Thoracic aorta (tissue), 2 donors: ENCODE results near the gene MCRIP1. TPM values are rescaled to one million over a fixed set of nuclear protein-coding genes. Genes with fewer than 3 reads are reported as not detected.
A peak's percentile ranks its signal among the peaks of the same experiment; 100 is the strongest.

ENCODE experiments used
- ATAC-seq: fragments of 150-250 bp; one replicate; pipeline ENCODE4 v1.8.0; 2017; ENCODE audit warnings: low read depth; ENCODE audit not compliant: insufficient number of reproducible peaks, low FRiP score
- DNase-seq: peaks from one replicate; pipeline ENCODE4 v3.0.0-alpha.2; 2020; ENCODE audit warnings: low spot score
- H3K27ac ChIP-seq, 2 donors: fragments of 200-600 bp; sonication (generic); 1 replicate in 1 of 2; 2 replicates in 1 of 2; pipeline ENCODE4 v1.5.1; 2016; ENCODE audit warnings: mild to moderate bottlenecking in 2 of 2, moderate library complexity in 2 of 2
- H3K27me3 ChIP-seq: fragments of 200-600 bp; sonication (generic); replicated peaks from 2 replicates; pipeline ENCODE4 v1.6.0; 2016; ENCODE audit warnings: mild to moderate bottlenecking; ENCODE audit not compliant: insufficient read depth
- H3K36me3 ChIP-seq: fragments of 200-600 bp; sonication (generic); one replicate; pipeline ENCODE4 v1.5.1; 2016
- H3K4me1 ChIP-seq, 2 donors: fragments of 200-600 bp; sonication (generic); 1 replicate in 1 of 2; 2 replicates in 1 of 2; pipeline versions ENCODE4 v1.5.1 to v1.6.0; 2016; ENCODE audit warnings: low read depth in 2 of 2, mild to moderate bottlenecking in 1 of 2; ENCODE audit not compliant: control insufficient read depth in 1 of 2
- H3K4me3 ChIP-seq: fragments of 200-600 bp; sonication (generic); 2 replicates; pipeline ENCODE4 v1.5.1; 2016; ENCODE audit warnings: mild to moderate bottlenecking
- H3K9me3 ChIP-seq: fragments of 200-600 bp; sonication (generic); 2 replicates; pipeline ENCODE4 v1.5.1; 2016
- total RNA-seq, 2 donors: library from RNA; depleted of rRNA; stranded (reverse); fragments of >200 nt; gene quantifications; one replicate each; pipeline versions ENCODE4 v1.1.0 to v1.2.3, GENCODE V29; 2016
- TF ChIP-seq, protein P1 (sequence below): fragments of 200-600 bp; sonication (generic); IDR thresholded peaks from one replicate; pipeline ENCODE4 v1.5.1; 2019; ENCODE audit warnings: antibody characterized with exemption

The MCRIP1 gene, protein sequence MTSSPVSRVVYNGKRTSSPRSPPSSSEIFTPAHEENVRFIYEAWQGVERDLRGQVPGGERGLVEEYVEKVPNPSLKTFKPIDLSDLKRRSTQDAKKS
- total RNA-seq = 100 to 1,000 TPM in 1 of 2 donors, 10 to 100 TPM in 1; 57.5 to 116 TPM

DNA sequence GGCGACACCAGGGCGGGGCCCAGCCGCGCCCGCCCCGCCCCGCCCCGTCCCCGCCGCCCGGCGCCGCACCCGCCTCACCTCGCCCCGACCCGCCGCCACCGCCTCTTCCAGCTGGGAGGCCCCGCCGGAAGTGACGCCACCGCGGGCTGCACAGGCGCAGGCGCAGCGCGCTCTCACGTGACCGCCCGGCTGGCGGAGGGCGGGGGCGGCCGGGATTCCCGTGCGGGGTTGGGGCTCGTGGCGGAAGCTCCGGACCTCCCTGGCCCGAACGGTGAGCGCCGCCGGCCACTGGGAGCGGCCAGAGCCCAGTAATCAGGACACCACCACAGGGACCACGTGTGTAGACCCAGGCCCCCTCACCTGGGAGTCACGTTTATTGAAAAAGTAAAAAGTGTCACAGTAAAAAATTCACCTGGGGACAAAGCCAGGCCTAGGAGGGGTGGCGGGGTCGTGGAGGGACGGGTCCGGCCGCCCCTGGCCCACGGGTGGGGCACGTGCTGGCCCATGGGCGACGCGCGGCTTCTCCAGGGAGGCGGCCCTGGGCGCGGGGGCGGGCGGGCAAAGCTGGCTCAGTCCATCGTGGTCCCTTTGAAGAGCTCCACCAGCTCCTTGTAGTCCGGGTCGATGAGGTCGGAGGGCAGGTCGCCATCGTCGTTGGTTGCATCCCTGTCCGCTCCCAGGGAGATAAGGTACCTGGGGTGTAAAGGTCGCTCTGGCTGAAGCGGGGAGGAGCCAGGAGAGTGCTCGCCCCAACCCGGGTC lies at the start of gene MCRIP1:
TSS of gene MCRIP1 (minus strand) at position 132 of the 761 bp plus-strand sequence. CDS start 8,785 bp downstream, outside the sequence.
- TF ChIP-seq, protein P1, sequence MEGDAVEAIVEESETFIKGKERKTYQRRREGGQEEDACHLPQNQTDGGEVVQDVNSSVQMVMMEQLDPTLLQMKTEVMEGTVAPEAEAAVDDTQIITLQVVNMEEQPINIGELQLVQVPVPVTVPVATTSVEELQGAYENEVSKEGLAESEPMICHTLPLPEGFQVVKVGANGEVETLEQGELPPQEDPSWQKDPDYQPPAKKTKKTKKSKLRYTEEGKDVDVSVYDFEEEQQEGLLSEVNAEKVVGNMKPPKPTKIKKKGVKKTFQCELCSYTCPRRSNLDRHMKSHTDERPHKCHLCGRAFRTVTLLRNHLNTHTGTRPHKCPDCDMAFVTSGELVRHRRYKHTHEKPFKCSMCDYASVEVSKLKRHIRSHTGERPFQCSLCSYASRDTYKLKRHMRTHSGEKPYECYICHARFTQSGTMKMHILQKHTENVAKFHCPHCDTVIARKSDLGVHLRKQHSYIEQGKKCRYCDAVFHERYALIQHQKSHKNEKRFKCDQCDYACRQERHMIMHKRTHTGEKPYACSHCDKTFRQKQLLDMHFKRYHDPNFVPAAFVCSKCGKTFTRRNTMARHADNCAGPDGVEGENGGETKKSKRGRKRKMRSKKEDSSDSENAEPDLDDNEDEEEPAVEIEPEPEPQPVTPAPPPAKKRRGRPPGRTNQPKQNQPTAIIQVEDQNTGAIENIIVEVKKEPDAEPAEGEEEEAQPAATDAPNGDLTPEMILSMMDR = no peak
- no peaks in the 10 kb centered on the region for H3K9me3 ChIP-seq
- DNase-seq = peak; percentile 77
- H3K4me3 ChIP-seq = peak within 1 kb of the TSS; percentile 96
- H3K27ac ChIP-seq = peak within 1 kb of the TSS; percentile 87
- no peaks in the 10 kb centered on the region for H3K36me3 ChIP-seq
- H3K27me3 ChIP-seq = no peaks in the 10 kb centered on the region
- peak; percentile 86 for ATAC-seq
- peaks cover 15 to 28% of the 10 kb centered on the region in 2 donors for H3K4me1 ChIP-seq

DNA sequence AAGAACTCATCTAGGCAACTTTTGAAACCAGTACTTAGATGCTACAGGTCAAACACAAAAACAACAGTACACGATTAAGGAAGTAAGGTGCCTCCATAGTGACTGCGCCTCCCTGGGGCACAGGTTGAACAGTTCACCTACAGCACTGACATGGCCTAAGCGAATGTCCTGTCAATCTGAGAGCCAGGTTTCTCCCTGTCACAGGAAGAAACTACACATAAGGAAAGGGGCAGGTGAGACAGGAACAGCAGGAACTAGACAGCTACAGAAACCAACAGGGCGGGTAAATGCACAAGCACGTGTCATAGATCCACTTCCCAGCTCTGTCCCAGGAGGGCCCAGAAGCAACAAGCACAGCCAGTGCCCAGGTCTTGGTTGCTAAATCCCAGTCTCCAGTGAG lies 46.0 kb upstream of the MCRIP1 start:
- no peak overlapping the region for H3K4me3 ChIP-seq
- no peak for ATAC-seq
- H3K27me3 ChIP-seq = no peaks in the 10 kb centered on the region
- peaks cover 7% of the 10 kb centered on the region for H3K36me3 ChIP-seq
- no peak for DNase-seq
- no peaks in the 10 kb centered on the region for H3K4me1 ChIP-seq
- no peak overlapping the region for H3K27ac ChIP-seq
- TF ChIP-seq, protein P1 = no peak
- no peaks in the 10 kb centered on the region for H3K9me3 ChIP-seq

DNA sequence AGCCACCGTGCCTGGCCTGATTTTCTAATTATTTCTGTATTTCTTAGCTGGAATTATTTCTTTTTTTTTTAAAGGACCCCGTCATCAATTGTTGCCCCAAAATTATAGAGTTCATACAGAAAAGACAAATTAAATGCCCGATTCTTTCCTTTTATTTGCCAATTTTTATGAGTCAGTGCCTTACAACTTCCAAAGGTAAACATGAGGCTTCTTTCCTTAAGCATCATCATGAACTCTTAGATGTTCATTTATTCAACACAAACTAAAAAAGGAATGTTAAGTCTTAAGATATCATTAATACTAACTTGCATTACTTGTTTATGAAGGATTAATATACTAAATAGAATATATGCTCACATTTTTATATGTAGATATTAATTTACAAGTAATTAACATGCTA lies 45.2 kb upstream of the MCRIP1 start:
- no peak for ATAC-seq
- no peaks in the 10 kb centered on the region for H3K9me3 ChIP-seq

DNA sequence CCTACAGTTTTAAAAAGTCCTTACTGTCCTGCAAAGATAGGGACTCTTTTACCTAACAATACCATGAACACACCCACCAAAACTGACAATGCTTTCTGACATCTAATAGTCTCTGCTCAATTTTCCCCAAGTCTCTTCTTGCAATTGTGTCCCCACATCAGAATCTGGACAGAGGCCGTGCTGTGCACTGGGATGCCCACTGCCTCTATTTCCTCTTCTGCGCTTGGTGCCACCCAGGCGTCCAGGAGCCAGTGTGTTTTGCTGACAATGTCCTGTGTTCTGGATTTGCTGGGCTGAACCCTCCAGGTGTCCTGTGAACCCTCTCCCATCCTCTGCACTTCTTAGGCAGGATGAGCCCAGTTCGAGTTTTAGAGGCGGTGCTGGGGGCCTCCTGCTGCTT lies 44.5 kb upstream of the MCRIP1 start:
- peaks cover under 1 to 5% of the 10 kb centered on the region in 2 donors for H3K4me1 ChIP-seq
- H3K9me3 ChIP-seq = no peaks in the 10 kb centered on the region
- no peak for ATAC-seq
- no peaks in the 10 kb centered on the region for H3K27me3 ChIP-seq
- DNase-seq = no peak
- no peak overlapping the region for H3K27ac ChIP-seq
- TF ChIP-seq, protein P1 = no peak
- H3K36me3 ChIP-seq = peaks cover 7% of the 10 kb centered on the region
- H3K4me3 ChIP-seq = no peak overlapping the region

More for the DNA sequence above, 45.2 kb upstream of the MCRIP1 start:
- DNase-seq = no peak
- H3K36me3 ChIP-seq = peaks cover 7% of the 10 kb centered on the region
- no peaks in the 10 kb centered on the region for H3K27me3 ChIP-seq
- no peak overlapping the region for H3K27ac ChIP-seq
- TF ChIP-seq, protein P1 = no peak
- no peaks in the 10 kb centered on the region for H3K4me1 ChIP-seq
- no peak overlapping the region for H3K4me3 ChIP-seq

DNA sequence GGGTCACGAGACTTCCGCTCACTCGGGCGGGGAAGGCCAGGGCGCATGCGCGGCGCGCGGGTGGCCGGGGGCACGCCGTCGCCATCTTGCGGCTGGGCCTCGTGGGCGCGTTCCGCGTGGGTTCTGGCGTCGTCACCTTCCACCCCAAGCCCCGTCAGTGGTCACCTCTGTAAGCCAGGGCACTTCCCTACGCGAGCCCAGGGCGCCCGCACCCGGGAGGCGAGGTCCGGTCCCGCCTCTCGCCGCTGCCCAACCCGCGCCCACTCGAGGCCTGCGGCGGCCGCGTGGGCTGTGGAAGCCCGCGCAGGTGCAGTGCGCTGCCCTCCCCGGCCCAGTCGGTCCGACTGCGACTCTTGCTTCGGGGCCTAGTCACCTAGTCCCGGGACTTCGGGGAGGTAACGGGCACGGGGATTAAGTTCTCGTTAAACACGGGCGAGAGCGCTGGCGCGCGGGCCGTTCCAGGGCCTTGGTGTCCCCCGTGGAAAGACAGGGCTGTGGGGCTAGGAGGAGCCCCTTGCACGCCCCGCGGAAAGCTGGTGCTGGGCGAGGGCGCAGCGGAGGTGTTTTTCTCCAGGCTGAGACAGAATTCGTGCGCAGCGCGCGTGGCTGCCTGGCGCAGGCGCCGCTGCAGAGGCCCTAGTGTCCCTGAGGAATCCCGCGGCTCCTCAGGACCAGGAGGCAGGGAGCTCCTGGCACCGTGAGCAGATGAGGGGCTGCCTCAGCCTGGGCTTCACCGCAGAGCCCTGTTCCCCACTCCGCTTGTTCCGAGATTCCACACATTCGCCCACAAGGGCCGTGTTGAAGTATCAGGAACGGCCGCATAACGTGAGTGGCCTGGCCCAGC lies 38.5 kb upstream of the MCRIP1 start:
- Histone ChIP-seq H3K27me3 (no peaks in the 10 kb centered on the region), H3K4me1 (peaks cover 20 to 40% of the 10 kb centered on the region in 2 donors)
- ATAC-seq = peak; percentile 7

More for the DNA sequence above, 38.5 kb upstream of the MCRIP1 start:
- TF ChIP-seq, protein P1 = peak; percentile 10
- Histone ChIP-seq H3K27ac (peak overlapping the region; percentile 98 to 99), H3K36me3 (peaks cover 15% of the 10 kb centered on the region), H3K4me3 (peak overlapping the region; percentile 95), H3K9me3 (no peaks in the 10 kb centered on the region)
- peak; percentile 80 for DNase-seq
